DLD1 (cell line): Measurements from ENCODE around the gene TRIM3.
"Not testable (repeated sequence)": the region's sequence is repeated elsewhere in the genome, so short reads cannot be mapped to it uniquely, and the experiment has no call there.

Experiments used
- in situ Hi-C: cut with HindIII; loops from 2 replicates; pipeline ENCODE4 v1.10.0; 2017; ENCODE audit warnings: low sequenced_read_pairs

Gene TRIM3

DNA sequence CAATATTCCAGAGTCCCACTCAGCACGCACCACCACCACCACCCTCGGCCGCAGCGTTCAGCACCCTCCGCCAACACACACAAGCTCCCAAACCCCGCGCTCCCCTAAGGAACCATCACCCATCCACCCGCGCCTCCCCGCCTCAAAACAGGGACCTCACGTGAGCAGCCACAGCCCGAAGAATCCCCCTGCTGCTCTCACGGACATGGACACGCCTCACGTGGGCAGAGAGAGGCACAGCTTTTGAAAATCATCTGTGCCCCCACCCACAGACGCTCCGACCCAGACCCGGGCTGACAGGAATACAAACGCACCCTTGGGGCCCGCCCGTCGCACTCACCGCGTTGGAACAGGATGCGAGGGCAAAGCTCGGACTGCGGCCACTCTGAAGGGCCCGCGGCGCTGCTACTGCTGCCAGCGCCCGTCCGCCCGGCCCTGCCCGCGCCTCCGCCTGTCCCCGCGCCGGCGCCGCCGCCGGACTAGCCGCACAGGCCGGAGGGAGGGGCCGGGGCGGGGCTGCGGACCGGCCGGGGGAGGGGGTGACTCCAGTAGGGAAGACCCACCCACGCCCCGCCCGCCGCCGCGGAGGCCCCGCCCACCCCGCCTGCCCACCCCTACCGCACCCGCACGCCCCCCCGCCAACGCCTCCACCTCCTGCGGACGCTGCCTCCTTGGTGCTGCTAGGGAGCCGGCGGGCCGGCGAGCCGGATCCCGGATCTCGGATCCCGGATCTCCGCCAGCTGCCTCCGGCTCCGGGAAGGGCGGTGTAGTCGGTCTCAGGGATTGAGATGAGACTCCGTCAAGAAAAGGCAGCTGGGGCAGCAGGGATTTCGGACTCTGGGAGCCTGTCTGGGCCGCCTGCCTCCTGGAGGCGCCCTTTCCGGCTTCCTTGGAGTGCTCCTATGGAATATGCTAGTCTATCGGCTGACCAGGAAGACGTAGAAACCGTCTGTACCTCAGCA lies at the start of gene TRIM3:
TSS of gene TRIM3 (minus strand) at position 491 of the 962 bp plus-strand sequence. CDS start 8,246 bp downstream, outside the sequence.
- in situ Hi-C loops = no loop called here

DNA sequence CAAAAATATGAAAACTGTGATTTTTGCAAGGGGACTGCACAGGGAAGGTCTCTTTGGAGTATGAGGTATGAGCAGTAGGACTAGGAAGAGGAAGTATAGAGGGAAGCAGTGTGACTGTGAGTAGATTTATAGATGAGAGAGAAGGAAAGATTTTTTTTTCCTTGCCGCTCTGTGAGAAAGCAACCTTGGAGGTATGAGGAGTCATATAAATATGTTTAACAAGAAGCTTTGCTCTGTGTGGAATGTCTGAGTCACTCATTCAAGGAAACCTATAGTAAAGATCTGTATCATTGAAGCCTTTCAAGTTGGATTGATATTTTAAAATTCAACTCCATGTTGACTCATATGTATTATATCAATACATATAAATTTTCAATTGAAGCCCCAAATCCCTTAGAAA lies 49.5 kb upstream of the TRIM3 start:
- in situ Hi-C loops = no loop called here

DNA sequence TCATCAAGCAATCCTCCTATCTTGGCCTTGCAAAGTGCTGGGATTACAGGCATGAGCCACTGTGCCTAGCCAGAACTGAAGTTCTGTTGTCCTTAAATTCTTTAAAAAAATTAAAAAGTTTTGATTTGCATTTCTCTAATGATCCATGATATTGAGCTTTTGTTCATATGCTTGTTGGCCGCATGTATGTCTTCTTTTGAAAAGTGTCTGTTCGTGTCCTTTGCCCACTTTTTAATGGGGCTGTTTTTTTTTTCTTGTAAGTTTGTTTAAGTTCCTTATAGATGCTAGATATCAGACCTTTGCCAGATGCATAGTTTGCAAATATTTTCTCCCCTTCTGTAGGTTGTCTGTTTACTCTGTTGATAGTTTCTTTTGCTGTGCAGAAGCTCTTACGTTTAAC lies 48.2 kb upstream of the TRIM3 start:
- in situ Hi-C loops = not testable (repeated sequence)

DNA sequence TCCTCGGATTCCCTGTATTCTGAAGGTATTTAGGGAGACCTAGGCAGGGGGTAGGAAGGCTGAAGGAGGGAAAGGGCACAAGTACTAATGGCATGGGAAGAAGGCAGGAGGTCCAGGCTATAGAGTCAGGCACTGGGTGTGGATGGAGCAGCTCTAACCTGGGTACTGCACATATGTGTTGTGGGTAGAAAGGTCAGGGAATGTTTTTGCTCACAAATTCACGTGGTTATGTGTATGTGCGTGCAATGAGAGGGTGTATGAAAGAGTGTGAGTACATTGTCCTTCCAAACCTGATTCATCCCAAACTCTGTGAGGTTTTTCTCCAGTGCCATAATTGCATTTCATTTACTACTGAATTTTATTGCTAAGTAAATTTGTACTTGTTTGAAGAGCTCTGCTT lies 46.5 kb upstream of the TRIM3 start:
- in situ Hi-C loops = no loop called here

DNA sequence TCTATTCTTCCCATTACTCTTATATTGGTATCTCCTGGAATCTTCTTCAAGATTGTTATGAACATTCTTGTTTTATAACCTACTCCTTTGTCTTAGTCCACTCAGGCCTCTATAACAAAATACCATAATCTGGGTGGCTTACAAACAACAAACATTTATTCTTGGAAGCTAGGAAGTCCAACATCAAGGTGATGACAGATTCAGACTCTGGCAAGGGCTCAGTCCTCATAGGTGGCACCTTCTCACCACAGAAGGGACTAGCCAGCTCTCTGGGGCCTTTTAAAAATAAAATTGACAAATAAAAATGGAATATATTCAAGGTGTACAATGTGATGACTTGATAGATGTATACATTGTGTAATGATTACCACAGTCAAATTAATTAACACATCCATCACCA lies 43.1 kb upstream of the TRIM3 start:
- in situ Hi-C loops = no loop called here

DNA sequence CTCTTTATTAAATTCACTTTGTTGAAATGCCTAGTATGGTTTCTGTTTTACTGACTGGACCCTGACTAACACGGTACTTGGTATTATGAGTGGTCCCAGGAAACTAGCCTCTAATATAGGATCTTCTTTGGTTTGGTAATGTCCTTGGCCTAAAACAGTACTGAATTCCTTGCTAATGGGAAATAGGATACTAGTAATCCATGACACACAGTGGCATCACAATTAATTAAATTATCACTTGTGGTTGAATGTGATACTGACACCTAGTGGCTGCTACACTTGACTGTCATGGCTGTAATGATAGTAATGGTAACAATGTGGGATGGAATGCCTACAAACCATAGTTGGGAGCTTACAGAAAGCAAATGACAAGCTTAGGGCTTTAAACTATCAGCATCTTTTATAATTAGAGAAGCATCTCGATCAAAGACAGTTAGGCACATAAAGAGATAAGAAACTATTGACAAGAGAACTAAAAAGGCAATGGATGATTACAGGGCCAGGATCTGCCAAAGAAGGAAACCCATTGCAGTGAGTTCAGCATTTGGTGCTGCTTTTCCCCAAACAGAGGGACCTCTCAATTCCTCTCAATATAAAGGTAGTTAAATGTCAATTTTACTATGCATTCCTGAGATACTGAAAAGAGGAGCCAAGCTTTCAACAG lies 32.0 kb upstream of the TRIM3 start:
- in situ Hi-C loops = no loop called here

DNA sequence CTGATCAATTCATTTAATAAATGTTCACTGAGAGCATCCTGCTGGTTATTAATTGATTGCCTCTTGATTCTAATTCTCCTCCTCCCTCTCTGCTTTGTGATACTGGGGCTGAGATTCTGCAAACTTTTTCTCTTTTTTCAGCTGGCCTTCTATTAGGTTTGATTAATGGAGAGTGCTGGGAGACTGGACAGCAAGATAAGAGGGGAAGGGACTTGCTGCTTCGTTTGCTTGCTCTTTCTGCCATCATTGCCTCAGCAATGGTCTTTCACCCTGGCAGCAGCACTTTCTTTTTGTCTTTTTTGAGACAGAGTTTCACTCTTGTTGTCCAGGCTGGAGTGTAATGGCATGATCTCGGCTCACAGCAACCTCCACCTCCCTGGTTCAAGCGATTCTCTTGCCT lies 30.4 kb upstream of the TRIM3 start:
- in situ Hi-C loops = no loop called here

DNA sequence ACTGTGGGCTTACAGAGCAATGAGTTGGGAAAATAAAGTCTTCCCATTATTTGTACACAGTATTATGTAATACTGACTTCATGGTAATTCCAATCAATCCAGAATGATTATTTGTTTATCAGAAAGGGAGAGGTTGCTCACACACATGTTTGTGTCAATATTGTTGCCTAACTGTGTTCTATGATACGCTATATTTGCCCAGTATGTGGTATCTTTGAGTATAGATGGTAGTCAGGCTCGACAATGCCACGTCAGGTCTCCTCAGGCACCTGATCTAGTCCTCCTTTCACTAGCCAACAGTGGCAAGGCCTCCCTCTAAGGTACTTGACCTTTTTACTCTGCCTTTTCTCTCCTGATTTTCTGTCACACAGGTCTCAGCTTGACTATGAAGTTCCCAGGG lies 28.6 kb upstream of the TRIM3 start:
- in situ Hi-C loops = no loop called here

DNA sequence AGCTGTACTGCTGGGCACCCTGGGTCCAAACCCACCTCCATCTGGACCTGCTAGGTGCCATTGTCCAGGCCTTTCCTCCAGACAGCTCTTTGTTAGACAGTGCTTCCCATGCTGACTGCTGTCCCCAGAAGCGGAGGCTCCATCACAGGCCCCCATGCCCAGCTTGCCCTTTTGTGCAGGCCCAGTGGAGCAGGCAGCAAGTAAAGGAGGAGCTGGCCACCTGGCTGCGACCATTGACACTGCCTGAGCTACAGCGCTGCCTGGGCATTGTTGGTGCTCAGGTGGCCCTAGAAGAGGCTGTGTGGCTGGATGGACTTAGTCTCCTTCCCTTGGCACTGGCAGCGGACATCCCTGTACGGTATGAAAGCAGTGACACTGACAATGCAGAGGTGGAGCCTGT lies 24.8 kb upstream of the TRIM3 start:
- in situ Hi-C loops = no loop called here

DNA sequence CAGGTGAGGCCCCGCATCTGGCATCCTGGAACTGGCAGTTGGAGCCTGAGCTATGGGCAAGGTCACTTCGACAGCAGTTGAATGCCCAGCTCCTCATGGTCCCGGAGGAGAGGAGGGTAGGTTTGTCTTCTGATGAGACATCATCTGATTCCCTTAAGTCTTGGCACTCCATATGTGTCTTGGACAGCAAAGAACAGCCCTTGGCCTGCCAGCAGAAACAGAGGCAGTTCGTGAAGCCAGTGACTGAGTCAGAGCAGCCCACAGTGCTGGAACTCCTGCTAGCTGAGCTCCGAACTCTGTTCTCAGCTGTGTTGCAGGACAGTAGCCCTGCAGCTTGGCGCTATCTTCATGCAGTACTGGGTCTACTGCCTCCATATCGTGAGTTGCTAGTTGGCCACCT lies 24.4 kb upstream of the TRIM3 start:
- in situ Hi-C loops = no loop called here

DNA sequence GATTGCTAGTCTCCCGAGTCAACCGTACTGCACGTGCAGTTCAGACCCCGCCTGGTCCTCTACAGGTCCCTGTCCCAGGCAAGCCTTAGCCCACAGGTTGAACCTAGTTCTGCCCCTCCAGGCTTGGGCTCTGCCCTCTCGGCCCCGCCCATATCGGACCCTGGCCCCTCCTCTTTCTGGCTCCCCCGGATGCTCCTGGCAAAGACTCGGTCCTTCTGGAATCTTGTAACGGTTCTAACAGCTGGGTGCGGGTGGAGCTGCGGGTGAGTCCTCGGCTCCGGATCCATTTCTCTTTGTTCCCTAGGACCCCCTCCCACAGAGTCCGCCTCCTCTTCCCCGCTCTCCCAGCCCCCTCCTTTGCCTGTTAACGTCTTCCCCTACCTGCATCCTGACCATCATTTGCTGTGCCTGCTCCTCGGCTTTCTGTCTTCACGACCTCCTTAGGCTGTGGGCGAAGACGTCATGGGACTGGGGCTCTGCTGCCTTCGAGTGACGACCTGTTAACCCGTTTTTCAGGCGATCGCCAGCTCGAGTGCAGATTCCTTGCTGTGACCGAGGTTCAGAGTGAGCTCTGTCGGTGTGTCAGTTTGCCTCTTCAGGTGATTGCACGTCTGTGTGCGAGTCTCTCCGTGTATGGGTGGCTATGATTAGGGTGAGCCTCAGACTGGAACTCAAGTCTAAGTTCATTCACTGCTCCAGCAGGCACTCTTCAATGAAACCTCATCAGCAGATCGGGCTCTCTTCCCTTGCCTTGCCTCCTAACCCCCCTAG lies 23.5 kb upstream of the TRIM3 start, which contains the start of gene DNHD1:
TSS of gene DNHD1 (plus strand) at position 212 of the 771 bp plus-strand sequence. CDS start 936 bp downstream, outside the sequence.
- in situ Hi-C loops = no loop called here

DNA sequence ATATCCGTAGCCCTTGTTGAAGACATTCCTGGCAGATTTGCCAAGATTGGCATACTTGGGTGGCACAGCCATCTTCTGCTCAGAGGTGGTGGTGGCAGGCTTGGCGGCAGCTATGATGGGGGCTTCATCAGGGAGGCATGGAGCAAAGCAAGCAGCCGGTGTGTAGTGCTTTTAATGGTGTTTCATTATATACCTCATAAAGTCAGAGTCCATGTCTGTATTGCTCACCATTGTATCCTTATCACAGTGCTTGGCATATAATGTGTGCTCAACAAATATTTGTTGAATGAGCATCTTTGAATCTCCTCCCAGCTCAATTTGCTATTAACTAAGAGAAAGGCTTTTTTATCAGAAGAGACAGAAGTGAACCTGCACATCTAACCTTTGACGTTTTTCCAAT lies 15.6 kb upstream of the TRIM3 start:
- in situ Hi-C loops = no loop called here

DNA sequence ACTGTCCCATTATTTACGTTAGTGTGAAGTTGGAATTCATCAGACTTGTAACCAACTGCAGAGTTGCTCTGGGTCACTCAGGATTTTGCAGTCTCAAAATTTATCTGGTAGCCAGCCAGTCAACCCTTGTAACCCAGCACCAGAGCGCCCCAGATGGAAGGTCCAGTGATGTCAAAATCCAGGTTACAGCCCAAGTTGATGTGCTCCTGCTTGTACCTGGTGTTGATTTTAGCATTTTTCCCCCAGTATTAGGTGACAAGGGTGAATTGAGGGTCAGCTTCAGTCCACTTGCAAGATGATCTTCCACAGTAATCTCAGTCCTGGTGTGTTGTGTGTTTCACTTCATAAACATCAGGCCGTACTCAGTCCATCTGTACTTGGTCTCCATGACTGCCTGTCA lies 15.1 kb upstream of the TRIM3 start:
- in situ Hi-C loops = no loop called here

DNA sequence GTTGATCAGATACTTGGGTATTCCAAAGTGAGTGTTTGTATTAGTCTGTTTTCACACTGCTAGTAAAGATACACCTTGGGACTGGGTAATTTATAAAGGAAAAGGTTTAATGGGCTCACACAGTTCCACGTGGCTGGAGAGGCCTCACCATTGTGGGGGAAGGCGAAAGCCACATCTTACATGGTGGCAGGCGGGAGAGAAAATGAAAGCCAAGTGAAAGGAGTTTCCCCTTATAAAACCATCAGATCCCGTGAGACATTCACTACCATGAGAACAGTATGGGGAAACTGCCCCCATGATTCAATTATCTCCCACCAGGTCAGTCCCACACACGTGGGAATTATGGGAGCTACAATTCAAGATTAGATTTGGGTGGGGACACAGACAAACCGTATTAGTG lies 14.6 kb upstream of the TRIM3 start:
- in situ Hi-C loops = no loop called here

DNA sequence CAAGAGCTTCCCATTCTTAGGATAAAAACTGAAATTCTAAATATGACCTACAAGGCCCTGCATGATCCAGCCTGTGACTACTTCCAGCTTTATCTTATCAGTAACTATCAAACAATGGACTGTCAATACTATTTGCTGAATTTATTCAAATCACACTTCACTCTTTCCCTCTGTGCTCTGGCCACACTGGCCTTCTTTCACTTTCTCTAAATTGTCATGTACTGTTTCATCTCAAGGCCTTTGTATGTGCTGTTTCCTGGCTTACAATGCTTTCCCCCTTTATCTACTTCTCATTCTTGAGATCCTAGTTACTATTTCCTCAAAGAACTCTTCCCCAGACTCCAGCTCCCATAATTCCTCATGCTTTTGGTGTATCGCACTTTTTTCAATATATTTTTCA lies 13.2 kb upstream of the TRIM3 start:
- in situ Hi-C loops = no loop called here

DNA sequence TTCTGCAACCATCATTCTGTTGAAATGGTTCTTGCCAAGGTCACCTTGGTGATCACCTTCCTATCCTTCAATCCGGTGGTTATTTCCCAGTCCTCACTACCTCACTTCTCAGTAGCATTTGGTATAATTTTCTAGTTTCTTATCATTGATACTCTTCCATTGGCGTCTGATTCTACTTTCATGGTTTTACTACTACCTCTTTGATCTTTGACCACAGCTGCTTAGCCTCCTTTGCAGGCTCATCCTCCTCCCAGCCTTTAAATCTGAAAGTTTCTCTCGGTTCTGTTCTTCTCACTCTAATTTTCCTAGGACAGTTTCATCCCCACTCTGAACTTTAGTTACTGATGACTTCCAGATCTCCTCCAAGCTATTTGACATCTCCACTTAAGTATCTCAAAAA lies 12.5 kb upstream of the TRIM3 start:
- in situ Hi-C loops = no loop called here

DNA sequence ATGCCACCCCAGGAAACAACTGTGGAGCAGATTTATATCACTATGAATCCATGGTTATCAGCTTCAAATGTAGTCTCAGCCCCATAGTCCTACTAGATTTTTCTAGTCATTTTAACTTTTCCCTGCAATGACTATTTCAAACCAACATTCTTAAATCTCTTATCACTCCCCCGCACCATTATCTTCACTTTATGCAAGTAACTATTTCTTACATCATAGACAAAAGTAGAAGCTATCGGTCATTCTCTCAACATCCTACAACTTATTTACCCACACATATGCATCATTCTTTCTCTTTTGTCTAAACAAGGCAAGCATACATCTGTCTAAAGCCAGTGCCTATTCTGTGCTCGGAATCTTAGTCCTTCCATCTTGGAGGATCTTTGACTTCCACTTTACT lies 11.9 kb upstream of the TRIM3 start:
- in situ Hi-C loops = no loop called here

DNA sequence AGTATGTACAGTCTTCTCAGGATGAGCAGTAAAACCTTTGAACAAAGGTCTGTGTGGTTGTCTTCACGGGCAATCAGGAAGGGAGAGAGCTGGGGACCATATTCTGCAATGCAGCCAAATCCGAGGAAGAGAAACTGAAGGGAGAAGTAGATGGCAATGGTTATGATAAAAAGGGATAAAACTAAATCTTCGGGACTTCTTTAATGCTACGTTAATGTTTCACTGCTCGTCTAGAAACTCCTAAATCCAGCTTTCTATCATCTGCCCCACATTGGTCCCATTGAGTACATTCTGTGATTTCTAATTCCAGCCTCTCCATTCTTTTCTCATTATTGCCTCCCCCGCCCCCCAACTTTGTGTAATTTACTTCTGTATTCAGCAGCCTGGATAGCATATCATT lies 9.3 kb upstream of the TRIM3 start:
- in situ Hi-C loops = no loop called here

DNA sequence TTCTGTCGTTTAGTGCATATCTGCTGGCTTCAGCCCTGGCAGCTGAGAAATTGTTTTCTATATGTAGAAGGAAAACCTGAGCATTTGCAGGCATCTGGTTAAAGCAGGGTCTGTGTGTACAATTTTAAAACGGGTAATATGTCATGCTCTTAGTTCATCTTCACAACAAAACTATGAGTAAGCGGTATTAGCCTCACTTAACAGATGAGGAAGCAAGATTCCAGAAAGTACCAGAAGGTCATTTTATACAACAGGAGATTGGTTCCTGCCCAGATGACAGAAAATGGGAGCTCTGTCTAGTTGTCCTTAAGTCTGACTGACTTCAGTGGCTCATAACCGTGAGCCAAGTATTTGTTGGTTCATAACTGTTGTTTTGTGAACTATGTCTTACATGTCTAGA lies 8.7 kb upstream of the TRIM3 start:
- in situ Hi-C loops = no loop called here

DNA sequence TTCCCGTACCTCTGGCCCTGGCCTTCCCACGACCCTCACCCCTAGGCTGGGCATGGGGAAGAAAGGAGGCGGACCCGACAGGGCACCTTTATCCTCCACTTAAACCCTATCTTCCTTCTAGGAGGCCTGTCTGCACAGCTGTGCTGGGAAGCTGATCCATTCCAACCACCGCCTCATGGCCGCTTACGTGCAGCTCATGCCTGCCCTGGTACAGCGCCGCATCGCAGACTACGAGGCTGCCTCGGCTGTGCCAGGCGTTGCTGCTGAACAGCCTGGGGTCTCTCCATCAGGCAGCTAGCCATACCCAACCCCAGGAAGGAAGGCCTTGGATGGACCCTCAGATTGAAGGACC lies 8.2 kb upstream of the TRIM3 start:
- in situ Hi-C loops = no loop called here
